Endothelial cell of hepatic sinusoid (primary cell): Measurements from ENCODE around the gene C16orf74.

Experiments used
- in situ Hi-C: cut with HindIII; loops from 2 replicates; pipeline ENCODE4 v1.10.0; 2017; ENCODE audit warnings: low sequenced_read_pairs

C16orf74 gene

DNA sequence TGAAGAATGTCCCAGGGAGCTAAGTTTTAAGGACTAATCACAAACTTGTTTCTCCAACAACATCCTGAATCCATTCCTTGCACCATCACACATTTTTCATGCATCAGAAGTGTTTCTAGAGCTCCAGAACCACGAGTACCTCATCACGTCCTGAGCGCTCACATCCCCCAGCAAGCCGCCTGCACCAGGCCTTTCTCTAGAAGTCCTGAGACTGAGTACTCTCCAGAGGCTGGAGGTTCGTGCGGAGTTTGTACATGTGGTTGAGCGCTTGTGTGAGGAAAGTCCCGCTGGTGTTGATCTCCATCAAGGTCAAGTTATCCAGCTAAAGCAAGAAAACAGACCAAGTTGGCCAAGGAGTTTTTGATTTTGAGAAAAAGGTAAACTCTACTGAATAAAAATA lies 72.9 kb downstream of the C16orf74 start:
- in situ Hi-C loops, result no loop called here

- in situ Hi-C loops, result no loop called here
These were observed 73.4 kb downstream of the C16orf74 start for GRCh38 chr16:85677383-85677967.

- in situ Hi-C loops, result no loop called here
These were observed 74.4 kb downstream of the C16orf74 start for GRCh38 chr16:85676466-85676865.

GRCh38 chr16:85675251-85675874 lies 75.5 kb downstream of the C16orf74 start:
- in situ Hi-C loops, result no loop called here

- in situ Hi-C loops, result no loop called here
These were observed 76.1 kb downstream of the C16orf74 start for GRCh38 chr16:85674828-85675227.

- in situ Hi-C loops, result no loop called here
These were observed 76.5 kb downstream of the C16orf74 start for GRCh38 chr16:85674418-85674755.

GRCh38 chr16:85673529-85674417 lies 77.1 kb downstream of the C16orf74 start:
- in situ Hi-C loops, result no loop called here

- in situ Hi-C loops, result no loop called here
These were observed 80.1 kb downstream of the C16orf74 start for GRCh38 chr16:85670840-85671239.

DNA sequence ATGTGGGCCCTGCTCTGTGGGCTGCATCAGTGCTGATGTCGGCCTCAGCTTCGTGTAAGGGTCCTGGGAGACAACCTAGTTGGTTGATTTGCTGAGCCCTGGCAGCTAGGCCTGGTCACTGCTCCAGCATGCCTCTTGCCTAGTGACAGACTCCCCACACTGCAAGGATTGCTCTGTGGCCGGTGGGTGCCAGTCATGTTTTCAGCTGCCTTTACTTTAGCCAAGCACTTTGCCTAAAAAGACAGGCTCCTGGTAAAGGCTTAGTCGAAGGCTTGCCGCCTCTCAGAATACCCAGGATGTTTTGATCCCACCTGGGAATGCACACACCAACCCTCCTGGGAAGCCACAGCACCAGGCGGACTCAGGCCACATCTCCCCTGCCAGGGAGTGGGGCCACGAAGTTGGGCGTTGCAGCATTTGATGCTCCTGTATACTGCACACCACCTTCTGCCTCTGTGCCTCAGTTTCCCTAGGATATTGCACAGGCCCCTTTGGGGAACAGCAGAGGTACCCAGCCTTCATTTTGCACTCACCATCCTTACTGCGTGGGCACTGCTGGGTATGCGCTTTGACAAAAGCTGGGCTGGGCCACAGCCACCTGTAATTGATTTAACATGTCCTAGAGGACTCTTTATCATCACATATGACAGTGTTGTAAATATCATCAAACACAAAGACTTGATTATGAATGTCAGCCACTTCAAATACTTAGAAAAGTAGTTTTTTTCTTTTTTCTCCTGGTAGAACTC lies 82.0 kb downstream of the C16orf74 start:
- in situ Hi-C loops, result no loop called here

GRCh38 chr16:85667841-85668413 lies 83.0 kb downstream of the C16orf74 start:
- in situ Hi-C loops, result no loop called here

DNA sequence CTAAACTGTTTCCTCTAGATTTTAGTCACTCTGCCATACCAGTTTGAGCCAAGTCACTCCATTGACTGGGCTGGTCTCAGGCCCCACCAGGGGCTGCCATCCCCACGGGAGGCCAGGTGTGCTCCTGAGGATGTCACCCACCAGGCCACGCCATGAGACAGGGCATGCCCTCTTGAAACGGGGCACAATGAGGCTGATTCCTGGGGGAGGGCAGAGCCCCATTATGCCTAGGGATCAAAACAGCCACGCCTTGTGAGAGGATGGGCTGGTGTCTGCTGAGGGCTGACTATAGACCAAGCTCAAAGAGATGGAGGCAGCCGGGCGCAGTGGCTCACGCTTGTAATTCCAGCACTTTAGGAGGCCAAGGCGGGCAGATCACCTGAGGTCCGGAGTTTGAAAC lies 83.6 kb downstream of the C16orf74 start:
- in situ Hi-C loops, result no loop called here

DNA sequence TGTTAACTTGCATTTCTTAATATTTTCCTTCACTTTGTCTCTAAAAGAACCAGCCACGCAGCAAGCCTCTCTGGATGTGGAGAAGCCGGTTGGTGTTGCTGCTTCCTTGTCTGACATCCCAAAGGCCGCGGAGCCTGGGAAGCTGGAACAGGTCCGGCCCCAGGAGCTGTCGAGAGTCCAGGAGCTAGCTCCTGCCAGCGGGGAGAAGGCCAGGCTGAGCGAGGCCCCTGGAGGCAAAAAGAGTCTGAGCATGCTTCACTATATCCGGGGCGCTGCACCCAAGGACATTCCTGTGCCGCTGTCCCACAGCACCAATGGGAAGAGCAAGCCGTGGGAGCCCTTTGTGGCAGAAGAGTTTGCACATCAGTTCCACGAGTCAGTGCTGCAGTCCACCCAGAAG lies 85.0 kb downstream of the C16orf74 start:
- in situ Hi-C loops, result no loop called here

- in situ Hi-C loops, result no loop called here
These were observed 85.5 kb downstream of the C16orf74 start for GRCh38 chr16:85665373-85665740.

- in situ Hi-C loops, result no loop called here
These were observed 86.1 kb downstream of the C16orf74 start for GRCh38 chr16:85664580-85665372.

- in situ Hi-C loops, result no loop called here
These were observed 87.0 kb downstream of the C16orf74 start for GRCh38 chr16:85663891-85664321.

- in situ Hi-C loops, result no loop called here
These were observed 87.7 kb downstream of the C16orf74 start for GRCh38 chr16:85662976-85663830.

- in situ Hi-C loops, result no loop called here
These were observed 88.4 kb downstream of the C16orf74 start for GRCh38 chr16:85662482-85662812.

- in situ Hi-C loops, result no loop called here
These were observed 89.0 kb downstream of the C16orf74 start for GRCh38 chr16:85661740-85662481.
